Activated naive CD8-positive, alpha-beta T cell treated with anti-CD3 and anti-CD28 coated beads, Interleukin-2, amount 10 ng/mL, durations not matched to agents 7 days and 5 days (primary cell): ENCODE results near the gene SMIM20. TPM values are rescaled to one million over a fixed set of nuclear protein-coding genes. Genes with fewer than 3 reads are reported as not detected.

ENCODE experiments used
- total RNA-seq, 2 experiments: library from RNA; stranded (reverse); gene quantifications; one replicate each; pipeline ENCODE4 v1.2.3, GENCODE V29; 2021

SMIM20 gene
- total RNA-seq, 2 experiments from 2014 or later: 12.9 to 14.9 TPM

Other genes starting within 250 kb of the SMIM20 start
- 10 to 100 TPM; 62.8 to 69.7 TPM for gene SEL1L3, start 51.2 kb upstream of the SMIM20 start, total RNA-seq